RKO (cell line): ENCODE data around the gene PTAFR.

Source experiments
- DNase-seq: peaks from one replicate; pipeline ENCODE4 v3.0.0-alpha.2; 2016; ENCODE audit warnings: low spot score

The PTAFR gene

DNA sequence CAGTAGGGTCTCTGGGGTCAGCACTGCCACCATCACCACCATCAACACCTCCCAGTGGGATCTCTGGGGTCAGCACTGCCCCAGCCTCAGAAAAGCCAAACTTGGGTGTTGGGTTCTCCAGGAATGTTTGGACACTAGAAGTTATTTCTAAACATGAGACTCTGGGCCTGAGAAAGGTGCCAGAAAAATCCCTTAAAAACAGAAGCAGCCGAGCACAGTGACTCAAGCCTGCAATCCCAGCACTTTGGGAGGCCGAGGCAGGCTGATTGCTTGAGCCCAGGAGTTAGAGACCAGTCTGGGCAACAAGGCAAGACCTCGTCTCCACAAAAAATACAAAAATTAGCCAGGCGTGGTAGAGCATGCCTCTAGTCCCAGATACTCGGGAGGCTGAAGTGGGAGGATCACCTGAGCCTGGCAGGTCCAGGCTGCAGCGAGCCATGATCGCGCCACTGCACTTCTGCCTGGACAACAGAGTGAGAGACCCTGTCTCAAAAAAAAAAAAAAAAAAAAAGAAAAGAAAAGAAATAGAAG lies 470 bp downstream of the PTAFR start:
- no peak for DNase-seq

DNA sequence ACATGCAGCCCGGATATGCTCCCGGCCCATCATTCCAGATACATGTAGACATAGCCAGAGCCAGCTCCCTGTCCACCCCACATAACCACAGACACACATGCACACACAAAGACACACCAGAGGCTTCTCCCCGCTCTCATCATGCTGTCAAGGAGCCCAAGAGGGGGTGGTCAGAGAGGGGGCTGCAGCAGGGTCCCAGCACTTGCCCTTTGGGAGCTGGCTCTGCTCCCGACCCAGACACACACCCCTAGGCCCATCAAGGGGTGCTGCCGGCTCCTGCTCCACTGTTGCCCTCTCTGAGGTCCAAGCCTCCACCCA lies 2.6 kb downstream of the PTAFR start:
- no peak for DNase-seq

DNA sequence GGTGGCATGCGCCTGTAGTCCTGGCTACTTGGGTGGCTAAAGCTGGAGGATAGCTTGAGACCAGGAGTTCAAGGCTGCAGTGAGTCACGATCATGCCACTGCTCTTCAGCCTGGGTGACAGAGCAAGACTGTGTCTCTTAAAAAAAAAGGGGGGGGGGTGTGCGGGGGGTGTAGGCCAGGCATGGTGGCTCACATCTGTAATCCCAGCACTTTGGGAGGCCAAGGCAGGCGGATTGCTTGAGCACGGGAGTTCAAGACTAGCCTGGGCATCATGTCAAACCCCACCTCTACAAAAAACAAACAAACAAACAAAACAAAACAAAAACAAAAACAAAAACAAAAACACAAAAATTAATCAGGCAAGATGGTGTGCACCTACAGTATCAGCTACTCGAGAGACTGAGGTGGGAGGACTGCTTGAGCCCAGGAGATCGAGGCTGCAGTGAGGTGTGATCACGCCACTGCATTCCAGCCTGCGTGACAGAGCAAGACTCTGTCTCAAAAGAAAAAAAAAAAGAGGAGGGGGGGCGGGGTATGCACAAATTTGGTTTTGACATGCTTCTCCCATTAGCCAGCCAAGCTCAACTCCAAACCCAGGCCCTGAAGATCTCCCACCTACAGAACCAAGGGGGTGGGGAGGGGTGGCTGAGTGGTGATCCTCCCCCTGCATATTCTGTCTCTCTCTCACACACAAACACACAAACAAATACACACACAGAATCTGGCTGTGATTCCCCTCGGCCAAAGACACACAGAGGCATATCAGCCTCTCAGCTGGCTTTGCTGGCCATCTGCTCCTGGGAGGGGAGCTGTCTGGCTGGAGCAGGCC lies 3.1 kb downstream of the PTAFR start:
- DNase-seq = peak; percentile 18

DNA sequence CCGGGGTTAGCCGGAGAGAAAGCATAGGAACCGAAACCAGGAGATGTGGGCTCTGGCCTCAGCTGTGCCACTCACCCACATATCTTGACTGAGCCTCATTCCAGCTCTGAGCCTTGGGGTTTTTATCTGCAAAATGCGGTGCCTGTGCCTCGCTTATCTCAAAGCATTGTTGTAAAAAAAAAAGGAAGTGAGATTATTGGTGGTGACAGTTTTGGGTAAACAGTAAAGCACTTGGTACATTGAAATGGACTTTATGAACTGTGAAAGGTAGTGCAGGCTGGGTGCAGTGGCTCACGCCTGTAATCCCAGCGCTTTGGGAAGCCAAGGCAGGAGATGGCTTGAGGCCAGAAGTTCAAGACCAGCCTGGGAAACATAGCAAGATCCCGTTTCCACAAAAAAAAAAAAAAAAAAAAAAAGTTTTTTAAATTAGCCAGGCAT lies 3.8 kb downstream of the PTAFR start:
- no peak for DNase-seq

DNA sequence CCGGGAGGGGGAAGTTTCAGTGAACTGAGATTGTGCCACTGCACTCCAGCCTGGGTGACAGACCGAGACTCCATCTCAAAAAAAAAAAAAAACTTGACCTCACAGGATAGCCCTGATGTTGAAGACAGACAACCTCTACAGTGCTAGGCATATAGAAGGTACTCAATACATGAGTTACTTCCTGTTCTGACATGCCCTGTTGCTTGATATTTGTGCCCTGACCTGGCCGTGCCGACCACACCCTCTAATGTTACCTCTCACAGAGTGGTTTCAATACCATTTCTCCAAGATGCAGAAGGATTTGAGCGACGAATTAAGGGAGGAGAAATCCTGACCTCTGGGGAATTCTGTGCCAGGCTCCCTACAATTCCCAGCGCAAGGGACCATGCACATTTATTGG lies 5.2 kb downstream of the PTAFR start:
- no peak for DNase-seq

DNA sequence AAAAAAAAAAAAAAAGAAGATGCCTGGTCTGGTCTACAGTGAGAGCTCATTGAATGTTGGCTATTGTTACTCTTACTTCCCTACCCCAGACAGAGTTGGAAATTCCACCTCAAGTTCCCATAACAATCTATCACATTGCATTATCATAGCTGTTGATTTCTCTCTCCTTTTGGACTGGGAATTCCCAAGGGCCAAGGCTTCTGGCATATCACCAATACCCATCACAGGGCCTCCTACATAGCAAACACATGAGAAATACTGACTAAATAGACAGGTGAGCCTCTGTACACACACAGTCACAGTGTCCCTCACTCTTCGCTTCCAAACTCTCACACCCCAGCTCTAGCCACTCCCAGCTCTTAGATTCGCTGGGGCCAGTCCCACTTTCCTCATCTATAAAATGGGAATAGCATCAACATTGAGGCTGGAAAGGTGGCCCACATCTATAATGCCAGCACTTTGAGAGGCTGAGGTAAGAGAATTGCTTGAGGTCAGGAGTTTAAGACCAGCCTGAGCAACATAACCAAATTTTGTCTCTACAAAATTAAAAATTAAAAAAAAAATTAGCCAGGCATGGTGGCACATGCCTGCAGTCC lies 6.4 kb downstream of the PTAFR start:
- DNase-seq = no peak

DNA sequence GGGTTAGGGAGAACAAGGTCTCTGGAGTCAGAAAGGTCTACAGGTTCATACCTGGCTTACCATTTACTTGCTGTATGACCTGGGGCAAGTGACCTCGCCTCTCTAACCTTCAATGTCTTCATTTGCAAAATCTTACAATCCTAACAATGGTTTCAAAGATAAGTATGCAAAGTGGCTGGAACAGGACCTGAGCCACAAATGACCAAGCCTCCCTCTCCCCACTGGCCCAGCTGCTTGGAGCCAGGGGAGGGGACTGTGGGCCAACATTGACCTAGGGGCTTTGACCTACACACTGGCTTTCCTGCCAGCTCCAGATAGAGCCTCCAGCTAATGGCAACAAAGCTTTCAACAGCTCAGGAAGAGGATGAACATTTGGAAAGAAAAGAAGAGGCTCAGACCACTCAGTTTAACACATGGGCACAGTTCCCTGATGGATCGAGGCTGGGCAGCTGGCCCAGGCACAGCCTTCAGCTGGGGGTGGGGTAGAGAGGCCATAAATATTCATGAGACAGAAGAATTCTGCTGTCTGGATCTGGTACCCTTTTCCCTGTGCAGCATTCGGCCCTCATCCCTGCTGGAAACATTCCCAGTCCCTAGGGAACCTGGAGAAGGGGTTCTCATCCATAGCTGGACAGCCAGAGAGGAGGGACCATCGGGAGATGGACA lies 12.9 kb downstream of the PTAFR start:
- no peak for DNase-seq

DNA sequence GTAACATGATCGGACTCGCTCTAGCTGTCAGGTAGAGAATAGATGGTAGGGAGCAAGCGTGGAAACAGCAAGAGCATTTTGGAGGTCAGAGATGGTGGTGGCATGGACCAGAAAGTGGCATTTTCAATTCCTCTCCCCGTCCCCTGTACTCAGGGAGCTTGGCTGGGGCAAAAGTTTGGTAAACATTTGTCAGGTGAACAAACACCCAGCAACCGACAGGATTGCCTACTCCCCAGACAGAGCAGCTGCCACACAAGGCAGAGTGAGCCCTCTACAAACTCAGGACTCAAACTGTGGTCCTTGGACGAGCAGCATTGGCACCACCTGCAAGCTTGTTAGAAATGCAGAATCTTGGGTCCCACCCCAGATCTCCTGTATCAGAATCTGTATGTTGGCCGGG lies 14.3 kb downstream of the PTAFR start:
- no peak for DNase-seq

DNA sequence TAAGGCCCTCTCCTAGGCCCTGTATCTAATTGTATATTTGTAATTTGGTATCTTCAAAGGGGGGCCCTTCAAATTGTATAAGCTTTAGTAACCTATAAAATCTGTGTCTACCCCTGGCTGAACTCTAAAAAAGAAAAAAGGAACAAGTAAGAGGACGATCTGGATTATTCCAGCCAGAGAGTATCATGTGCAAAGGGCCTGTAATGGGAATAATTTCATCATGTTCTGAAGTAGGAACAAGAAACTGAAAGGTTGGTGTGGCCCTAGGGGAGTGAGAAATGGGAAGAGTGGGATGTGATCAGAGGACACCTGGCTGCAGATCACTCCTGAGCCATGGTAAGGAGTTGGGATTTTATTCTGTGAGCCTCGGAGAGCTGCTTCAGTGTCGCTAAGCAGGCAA lies 14.7 kb downstream of the PTAFR start:
- no peak for DNase-seq

DNA sequence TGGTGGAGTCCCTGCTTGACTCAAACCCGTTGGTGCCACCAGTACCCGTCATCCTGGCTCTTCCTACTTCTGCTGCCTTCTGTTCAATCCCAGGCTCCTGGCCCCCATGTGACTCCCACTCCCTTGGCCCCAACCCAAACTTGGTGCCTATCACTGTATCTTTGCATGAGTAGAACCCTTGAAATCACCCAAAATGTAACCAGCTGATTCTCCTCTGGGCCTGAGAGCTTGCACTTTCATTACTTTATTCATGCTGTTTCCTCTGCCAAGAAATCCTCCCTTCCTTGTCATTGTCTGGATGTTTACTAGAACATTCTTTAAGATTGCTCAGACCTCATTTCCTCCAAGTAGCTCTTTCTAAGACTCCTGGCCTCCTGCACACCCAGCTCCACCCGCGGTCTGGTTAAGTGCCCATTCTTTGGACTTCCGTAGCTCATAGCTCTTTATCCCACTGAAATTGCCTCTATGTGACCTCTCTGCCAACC lies 15.7 kb downstream of the PTAFR start:
- DNase-seq = no peak

DNA sequence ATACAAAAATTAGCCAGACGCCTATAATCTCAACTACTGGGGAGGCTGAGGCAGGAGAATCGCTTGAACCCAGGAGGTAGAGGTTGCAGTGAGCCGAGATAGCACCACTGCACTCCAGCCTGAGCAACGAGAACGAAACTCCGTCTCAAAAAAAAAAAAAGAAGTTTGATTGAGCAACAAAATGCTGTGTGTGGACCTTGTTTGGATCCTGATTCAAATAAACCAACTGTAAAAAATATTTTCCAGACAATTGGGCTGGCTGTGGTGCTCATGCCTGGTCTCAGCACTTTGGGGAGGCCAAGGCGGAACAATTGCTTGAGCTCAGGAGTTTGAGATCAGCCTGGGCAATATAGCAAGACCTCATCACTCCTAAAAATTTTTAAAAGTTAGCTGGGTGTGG lies 16.8 kb downstream of the PTAFR start:
- no peak for DNase-seq

DNA sequence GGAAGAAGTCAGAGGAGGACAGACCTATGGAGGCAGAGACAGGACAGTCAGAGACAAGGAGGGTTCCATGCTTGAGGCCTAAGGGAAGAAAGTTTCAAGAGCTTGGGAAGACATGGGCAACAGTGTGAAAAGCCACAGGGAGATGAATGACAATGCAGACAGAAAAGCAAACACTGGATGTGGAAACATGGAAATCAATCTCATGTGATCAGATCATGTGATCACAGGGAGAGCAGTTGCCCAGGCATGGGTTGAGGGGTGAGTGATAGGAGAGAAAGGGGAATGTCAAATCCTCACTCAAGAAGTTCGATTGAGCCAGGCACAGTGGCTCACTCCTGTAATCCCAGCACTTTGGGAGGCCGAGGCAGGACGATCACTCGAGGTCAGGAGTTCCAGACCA lies 17.2 kb downstream of the PTAFR start:
- no peak for DNase-seq

DNA sequence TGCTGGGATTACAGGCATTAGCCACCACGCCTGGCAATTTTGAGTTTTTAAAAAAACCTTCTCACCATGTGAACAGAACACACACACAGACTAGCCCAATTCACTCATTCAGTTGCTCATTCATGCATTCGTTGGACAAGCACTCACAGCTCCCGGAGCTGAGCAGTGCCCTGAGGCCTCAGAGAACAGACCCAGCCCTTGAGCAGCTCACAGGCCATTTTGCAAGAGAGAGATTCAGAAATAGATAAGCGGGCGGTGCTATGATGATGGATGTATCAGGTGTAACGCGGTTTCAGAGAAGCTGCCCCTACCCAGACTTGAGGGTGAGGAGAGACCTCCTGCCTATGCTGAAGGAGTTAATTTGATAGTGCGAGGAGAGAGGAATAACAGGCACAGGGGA lies 18.6 kb downstream of the PTAFR start:
- DNase-seq = no peak

DNA sequence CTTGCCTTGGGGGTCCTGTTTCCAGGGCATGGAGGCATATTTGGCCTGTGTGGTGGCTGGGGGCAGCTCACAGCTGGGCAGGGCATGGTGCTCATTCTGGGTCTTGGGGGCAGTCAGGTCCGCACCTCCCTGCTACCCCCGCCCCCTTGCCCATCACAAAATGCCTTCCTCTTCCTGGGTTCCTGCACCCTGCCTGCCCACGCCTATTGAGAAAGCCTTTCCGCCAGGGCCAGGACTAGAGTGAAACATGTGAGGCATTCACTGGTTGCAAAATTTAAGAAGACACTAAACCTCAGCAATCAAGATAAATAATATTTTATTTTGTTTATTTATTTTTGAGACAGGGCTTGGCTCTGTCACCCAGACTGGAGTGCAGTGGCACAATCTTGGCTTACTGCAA lies 19.7 kb downstream of the PTAFR start:
- DNase-seq = no peak

DNA sequence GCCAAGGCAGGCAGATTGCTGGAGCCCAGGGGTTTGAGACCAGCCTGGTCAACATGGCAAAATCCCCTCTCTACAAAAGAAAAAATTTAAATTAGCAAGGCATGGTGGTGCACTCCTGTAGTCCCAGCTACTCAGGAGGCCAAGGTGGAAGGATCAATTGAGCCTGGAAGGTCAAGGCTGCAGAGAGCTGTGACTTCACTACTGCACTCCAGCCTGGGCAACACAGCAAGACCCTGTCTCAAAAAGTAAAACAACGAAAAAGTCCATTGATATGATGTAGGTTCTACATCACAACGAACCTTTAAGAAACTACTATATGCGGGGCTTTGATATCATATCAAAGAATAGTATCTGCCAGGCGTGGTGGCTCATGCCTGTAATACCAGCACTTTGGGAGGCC lies 20.9 kb downstream of the PTAFR start:
- no peak for DNase-seq

DNA sequence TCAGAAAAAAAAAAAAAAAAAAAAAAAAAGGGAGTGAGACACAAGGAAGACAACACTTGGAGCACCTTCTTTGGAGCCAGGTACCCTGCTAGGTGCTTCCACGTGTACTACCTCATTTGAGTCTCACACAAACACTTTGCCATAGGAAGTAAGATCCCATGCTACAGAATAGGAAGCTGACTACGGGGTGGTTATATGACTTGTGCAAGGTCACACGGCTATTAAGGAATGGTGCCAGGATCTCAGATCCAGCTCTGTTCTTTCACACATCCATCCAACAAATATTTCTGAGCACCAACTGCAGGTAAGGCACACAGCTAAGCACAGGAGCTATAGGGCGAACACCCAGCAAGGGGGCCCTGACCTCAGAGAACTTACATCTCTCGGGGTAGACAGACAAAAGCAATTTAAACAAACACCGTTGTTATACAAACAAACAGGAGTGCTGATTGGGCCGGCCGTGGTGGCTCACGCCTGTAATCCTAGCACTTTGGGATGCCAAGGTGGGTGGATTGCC lies 22.4 kb downstream of the PTAFR start:
- DNase-seq = no peak

DNA sequence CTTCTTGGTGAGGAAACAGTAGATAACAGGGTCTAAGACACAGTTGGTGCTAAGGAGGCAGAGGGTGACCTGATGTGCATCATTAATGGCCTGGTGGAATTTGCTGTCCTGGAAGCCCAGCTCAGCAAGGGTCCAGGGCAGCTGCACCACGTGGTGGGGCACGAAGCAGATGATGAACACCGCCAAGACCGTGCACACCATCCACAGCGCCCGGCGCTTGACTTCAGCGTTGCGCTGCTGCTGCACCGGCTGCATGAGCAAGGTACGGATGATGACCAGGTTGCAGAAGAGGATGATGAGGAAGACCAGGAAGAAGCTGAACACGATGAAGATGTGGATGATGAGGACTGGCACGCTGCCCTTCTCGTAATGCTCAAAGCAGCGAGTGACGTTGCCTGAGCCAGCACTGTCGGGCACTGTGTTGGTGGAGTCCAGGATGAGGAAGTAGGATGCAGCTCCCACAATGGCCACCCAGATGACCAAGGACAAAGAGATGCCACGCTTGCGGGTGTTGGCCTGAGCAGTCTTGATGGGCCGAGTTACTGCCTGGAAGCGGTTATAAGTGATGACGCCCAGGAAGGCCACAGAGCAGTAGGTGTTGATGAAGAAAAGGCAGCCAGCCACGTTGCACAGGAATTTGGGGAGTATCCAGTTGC lies 26.2 kb downstream of the PTAFR start:
- DNase-seq = no peak

DNA sequence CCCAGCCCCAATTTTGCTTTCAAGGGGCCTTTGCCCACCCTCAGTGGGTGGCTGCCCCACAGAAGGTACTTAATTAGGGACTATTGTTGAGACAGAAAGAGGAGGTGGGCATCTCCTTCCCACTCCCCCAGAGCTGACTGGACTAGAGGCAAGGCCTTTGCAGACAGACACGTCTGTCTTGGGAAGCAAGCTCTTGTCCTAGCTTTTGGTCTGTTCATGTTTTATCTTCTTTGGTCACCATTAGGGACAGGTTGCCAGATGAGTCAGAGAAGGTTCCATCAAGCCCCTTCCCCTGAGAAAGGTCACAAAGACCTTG lies 27.7 kb downstream of the PTAFR start:
- DNase-seq = no peak

DNA sequence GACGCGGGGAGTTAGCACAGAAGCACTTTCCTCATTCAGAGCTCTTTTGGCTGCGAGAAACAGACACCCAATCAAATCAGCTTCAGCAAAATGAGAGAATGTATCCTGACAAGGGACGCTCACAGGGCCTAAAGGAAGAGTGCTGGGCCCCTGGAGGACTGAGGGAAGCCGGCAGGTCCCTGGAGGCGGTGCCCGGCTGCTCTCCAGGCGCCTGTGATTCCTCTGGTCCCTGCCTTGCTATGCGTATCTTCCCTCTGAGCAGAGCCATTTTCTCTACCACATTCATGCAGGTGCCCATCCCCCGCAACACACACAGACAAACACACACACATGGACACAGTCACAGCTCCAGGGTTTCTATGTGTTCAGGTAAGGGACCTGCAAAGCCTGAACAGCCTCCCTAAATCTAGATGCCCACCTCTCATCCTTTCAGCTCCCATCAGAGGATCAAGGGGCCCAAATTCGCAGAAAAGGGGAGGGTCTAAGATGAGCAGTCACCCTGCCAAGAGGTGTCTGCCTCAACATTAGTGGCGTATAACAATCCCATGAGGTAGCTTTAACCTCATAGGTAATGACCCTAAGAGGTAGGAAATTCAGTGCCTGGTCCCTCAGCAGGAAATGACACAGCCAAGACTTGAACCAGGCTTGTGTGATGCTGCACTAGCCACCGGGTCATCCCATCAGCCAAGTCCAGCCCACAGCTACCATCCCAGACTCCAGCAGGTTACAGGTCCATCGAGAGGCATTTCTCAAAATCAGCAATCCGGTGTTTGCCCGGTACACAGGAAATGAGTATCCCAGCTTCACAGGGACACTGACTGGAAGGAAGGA lies 29.0 kb downstream of the PTAFR start:
- no peak for DNase-seq

DNA sequence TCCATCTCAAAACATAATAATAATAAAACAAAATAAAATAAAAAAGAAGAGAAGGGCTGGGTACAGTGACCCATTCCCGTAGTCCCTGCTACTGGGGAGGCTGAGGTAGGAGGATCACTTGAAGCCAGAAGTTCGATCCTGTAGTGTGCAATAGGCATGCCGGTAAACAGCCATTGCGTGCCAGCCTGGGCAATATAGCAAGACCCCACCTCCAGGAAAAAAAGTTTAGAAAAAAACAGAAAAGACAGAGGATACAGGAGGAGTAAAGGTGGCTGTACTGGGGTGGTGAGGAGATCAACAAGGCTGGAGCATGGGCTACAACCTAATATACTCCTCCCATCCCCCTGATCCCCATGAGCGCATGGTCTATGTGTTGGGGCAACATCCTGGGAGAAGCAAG lies 30.8 kb downstream of the PTAFR start:
- no peak for DNase-seq
